NCI-H2171 (cell line): Measurements from ENCODE around the gene RPGRIP1L.

Source experiments
- DNase-seq: peaks from one replicate; lab custom pipeline; 2025; lab: John Stamatoyannopoulos, UW

The RPGRIP1L gene

GRCh38 chr16:53703590-53704444, at the start of gene RPGRIP1L, which contains the start of gene FTO:
TSS of gene RPGRIP1L (minus strand) at chr16:53703859. CDS start at chr16:53700723, 3,136 bp downstream.
TSS of gene FTO (plus strand) at chr16:53704156.
- peak; percentile 98 for DNase-seq

- DNase-seq, result no peak
These were observed 49.8 kb upstream of the RPGRIP1L start for GRCh38 chr16:53753431-53753830.

- DNase-seq, result no peak
These were observed 48.9 kb upstream of the RPGRIP1L start for GRCh38 chr16:53752560-53752959.

- no peak for DNase-seq
These were observed 42.2 kb upstream of the RPGRIP1L start for GRCh38 chr16:53745753-53746266.

- no peak for DNase-seq
These were observed 41.4 kb upstream of the RPGRIP1L start for GRCh38 chr16:53745086-53745485.

- DNase-seq, result no peak
These were observed 40.8 kb upstream of the RPGRIP1L start for GRCh38 chr16:53744449-53744848.

GRCh38 chr16:53743149-53743566, 39.5 kb upstream of the RPGRIP1L start:
- no peak for DNase-seq

- no peak for DNase-seq
These were observed 37.9 kb upstream of the RPGRIP1L start for GRCh38 chr16:53741546-53741945.

- no peak for DNase-seq
These were observed 37.4 kb upstream of the RPGRIP1L start for GRCh38 chr16:53740933-53741531.

GRCh38 chr16:53740476-53740875, 36.8 kb upstream of the RPGRIP1L start:
- no peak for DNase-seq

- DNase-seq, result no peak
These were observed 33.9 kb upstream of the RPGRIP1L start for GRCh38 chr16:53737552-53737951.

GRCh38 chr16:53736297-53736696, 32.6 kb upstream of the RPGRIP1L start:
- DNase-seq, result no peak

- DNase-seq, result no peak
These were observed 31.2 kb upstream of the RPGRIP1L start for GRCh38 chr16:53734908-53735307.

GRCh38 chr16:53732296-53732929, 28.8 kb upstream of the RPGRIP1L start:
- DNase-seq, result no peak

- no peak for DNase-seq
These were observed 27.0 kb upstream of the RPGRIP1L start for GRCh38 chr16:53730693-53731092.

- DNase-seq, result no peak
These were observed 23.0 kb upstream of the RPGRIP1L start for GRCh38 chr16:53726625-53727024.

- DNase-seq, result no peak
These were observed 17.4 kb upstream of the RPGRIP1L start for GRCh38 chr16:53721017-53721416.

GRCh38 chr16:53717577-53717976, 13.9 kb upstream of the RPGRIP1L start:
- DNase-seq, result no peak

GRCh38 chr16:53715023-53715384, 11.3 kb upstream of the RPGRIP1L start:
- no peak for DNase-seq

GRCh38 chr16:53714205-53715022, 10.8 kb upstream of the RPGRIP1L start:
- DNase-seq, result no peak

- DNase-seq, result no peak
These were observed 9.9 kb upstream of the RPGRIP1L start for GRCh38 chr16:53713403-53714204.
